Stimulated activated CD4-positive, alpha-beta T cell treated with anti-CD3 and anti-CD28 coated beads, Interleukin-1b, Interleukin-23, amount 100 ng/mL, for 1 hour (primary cell): ENCODE results near the gene CSAD.
"Not testable (repeated sequence)": the region's sequence is repeated elsewhere in the genome, so short reads cannot be mapped to it uniquely, and the experiment has no call there.

Experiments used
- DNase-seq, 2 donors: peaks; one replicate each; pipeline ENCODE4 v3.0.0-alpha.2; 2020; ENCODE audit warnings: low read depth in 2 of 2

Gene CSAD

DNA sequence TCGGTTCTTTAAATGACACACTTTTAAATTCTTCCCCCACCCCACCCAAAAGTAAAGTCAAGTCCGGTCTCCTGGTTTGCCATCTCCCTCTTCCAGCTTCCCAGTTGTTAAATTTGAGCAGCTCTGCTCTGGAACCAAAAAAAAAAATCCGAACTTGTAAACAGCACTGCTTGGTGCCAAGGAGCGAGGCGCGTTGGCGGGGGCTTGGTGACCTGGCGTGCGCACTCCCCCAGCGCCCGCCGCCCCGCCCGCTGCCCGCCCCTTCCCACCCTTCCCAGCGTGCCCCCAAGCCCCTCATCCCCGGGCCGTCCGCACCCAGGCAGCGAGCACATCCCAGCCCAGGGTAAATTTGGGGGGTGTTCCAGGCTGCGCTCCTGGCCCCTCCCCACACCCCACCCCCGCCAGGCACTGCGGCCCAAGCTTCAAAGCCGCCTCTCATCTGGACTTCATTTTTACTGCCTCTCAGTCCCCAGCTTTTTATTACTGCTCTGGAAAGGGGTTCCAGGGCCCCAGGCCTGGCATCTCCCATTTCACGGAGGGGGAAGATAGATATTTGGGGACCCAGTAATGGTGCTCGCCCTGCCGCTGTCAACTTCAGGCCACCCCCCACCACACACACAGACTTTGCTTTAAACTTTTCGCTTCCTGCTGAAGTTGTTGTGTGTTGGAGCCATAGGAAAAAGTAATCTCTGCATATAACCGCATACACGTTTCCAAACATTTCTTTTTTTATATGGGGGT lies 38.0 kb upstream of the CSAD start:
- DNase-seq = no peak

DNA sequence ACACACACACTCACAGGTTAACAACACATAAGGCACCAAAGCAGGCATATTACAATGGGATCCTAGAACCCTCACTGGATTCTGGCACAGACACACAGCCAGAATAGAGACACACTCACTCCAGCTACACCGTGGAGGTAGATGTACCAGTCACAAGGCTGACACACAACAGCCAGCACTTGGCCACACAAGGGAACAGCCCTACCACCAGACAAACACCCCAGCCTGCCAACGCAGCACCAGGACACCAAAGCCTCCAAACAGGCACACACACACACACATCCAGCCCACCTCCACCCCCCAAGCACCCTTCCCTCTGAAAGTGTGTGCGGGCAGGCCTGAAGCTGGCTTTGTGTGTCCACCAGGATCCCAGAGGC lies 37.2 kb upstream of the CSAD start:
- no peak for DNase-seq

DNA sequence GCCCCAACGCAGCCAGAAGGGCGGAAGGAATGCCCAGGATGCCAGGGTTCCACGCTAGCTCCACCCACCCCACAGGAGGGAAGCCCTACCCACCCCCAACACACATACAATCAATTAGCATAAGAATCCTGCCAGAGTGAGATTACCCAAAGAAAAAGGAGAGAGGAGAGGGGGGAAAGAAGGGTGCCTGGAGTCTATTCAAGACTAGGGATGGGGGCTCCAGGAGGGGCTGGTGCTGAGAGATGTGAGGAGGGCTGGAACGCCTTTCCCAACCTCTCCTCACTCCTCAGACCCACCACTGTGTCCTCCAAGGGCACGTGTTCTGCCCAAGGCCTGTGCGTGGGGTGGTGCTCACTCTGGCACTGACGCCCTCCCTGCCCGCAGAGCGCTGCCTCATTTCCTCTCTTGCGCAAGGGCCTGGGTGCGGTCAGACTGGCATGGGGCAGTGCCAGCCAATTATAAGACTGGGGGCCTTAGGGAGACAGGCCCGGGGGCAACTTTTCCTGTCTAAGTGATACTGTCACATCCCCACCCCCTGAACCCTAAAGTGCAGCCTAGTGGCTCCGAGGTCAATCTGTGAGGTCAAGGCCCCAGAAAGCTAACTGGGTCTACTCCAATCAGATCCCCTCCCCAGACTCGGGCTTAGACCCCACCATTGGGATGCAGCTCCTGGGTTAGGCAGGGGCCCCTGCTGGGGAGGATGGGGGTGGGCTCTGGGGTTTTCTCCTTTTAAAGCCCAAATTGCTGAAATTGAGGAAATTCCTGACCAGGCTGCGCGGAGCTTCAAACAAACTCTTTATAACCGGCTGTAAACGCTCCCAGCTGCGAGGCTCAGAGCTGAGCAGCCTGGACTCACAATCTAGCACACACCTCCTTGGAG lies 36.6 kb upstream of the CSAD start:
- no peak for DNase-seq

DNA sequence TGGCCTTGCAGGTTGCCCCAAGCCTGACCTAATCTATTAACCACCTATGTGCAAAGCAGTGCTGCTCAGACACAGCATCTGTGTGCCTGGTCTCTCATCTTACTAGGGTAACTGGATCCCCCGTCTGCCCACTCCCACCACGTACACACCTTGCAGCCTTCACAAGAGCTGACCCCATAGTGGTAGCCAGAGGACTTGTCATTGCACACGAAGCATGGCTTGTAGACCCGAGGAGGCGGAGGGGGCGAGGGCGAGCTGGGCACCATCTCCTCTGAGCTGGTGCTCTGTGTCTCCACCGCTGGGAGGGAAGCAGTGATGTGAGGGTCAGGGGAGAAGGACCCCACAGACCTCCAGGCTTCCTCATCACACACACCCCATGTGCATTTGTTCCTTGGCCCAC lies 34.8 kb upstream of the CSAD start:
- no peak for DNase-seq

DNA sequence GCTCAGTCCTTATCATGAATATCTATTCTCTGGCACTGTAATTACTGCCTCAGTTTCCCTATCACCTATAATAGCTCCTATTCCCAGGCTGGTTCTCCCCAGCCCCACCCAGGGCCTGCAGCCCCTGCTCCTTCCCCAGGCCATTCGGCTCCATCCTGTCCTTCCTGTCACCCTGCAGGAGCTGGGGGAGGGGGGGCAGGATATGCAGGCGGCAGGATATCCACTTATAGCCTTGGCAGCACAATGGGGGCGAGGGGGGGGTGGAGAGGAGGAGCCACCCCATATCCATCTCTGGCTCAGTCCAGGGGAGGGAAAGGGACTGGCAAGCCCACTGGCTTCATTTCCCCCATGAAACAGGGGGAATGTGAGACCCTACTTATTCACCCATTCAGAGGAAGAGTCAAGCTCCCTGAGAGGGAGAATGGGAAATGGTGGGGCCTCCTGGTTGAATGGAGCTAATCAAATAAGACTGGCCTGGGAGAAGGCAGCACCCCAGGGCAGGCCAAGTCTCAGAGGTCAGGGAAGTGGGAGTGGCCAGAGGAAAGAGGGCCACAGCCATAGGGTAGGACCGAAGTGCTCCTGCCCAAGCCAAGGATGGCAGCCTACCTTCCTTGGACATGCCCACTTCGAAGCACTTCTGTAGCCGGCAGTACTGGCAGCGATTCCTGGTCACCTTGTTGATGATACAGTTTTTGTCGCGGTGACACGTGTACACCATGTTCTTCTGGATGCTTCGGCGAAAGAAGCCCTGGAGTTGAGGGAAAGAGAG lies 34.1 kb upstream of the CSAD start:
- DNase-seq = no peak

DNA sequence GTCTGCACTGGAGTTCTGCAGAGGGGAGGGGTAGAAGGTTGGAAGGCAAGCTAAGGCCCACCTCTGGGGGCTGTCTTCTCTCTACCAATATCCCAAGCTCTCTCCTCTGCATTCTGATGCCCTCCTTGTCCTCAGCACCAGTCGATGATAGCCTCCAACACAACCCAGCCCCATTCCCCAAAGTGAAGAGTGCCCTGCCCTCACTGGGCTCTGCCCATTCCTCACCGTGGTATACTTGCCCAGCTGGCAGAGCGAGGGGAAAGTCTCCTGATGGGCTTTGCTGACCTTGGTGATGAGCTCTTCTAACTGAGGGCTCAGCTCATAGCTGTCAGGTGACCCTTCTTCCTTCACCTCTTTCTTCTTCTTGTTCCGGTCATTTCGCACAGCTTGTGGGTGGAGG lies 33.5 kb upstream of the CSAD start:
- no peak for DNase-seq

DNA sequence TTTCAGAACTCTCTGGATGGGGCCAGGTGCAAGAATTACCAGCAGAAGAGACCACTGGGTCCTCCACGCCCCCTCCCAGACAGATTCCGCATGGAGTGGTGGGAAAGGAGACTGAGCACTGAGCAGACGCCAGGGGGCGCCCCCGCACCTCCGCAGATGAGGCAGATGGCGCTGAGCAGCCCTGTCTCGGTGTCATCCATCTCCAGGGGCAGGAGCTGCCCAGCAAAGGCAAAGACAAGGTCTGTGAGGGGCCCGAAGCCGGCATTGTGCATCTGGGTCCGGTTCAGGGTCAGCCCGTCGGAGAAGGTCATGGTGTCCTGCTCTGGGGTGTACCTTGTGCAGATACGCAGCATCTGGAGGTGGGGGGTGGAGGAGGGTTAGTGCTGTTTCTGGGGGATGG lies 32.6 kb upstream of the CSAD start:
- DNase-seq = peak; percentile 65 to 80

DNA sequence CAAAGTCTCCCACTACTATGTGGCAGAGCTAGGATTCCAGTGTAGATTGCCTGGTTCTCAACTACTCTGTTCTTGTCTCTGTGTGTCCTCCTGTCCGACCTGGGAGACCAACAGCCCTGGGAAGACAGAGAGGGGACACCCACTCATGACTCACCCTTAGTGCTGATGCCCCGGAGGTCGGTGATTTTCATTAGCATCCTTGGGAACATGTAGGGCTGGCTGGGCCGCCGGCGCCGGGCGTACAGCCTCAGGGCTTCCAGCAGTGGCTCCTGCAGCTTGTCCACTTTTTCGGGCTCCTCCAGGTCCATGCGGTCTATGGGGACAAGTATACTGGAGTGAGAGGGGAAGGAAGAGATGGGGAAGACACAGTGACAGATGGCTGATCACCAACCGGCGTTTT lies 32.2 kb upstream of the CSAD start:
- no peak for DNase-seq

DNA sequence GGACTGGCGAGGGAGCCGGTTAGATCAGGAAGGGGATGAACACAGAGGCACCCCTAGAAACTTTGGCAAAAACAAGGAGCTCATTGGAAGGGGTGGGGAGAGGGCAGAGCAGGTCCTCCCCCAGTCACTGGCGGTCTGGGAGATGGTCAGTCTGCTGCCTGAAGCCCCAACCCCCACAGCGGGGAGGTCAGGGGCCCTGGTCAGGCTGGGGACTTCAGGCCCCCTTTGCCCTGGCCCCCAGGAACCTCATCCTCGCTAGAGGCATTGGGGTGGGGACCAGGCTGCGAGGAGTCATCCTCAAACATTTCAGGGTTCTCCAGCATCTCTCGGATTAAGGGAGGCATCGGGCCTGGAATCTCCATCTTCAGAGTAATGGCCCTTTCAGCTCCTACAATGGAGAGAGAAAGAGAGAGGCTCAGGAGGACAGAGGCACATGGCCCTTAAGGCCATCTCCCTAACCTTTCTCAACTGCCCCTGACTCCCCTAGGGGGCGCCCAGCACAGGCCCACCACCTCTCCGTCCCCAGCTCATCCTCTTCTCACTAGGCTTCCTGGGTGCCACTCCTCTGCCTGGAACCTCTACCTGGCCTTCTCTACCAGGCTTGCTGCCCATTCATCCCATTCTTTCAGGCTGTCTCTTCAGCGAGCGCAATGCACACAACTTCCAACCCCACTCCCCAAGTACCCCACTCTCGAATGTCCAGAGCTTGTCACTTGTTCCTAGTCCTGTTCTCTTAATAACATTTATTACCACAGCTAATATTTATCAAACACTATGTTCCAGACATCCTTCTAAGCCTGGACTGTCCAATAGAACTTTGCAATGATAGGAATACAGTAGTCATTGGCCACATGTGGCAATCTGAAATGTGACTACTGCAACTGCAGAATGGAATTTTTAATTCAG lies 31.0 kb upstream of the CSAD start:
- no peak for DNase-seq

DNA sequence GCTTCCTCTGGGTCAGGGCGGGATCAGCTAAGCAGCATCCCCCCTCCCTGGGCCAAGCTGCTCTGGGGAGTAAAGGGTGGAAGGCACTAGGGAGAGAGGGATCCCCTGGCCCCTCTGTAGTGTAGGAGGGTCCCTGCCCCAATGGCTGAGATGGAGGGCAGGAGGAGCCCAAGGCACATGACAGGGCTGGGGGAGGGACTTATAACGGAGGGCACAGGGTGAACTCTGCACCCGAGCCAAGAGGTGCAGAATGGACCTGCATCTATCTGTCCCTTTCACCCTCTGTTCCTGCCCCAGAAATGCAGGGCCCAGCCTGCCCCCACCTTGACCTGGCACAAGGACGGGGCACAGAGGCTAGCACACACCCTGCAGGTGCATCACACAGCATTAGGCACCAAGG lies 30.1 kb upstream of the CSAD start:
- DNase-seq = no peak

DNA sequence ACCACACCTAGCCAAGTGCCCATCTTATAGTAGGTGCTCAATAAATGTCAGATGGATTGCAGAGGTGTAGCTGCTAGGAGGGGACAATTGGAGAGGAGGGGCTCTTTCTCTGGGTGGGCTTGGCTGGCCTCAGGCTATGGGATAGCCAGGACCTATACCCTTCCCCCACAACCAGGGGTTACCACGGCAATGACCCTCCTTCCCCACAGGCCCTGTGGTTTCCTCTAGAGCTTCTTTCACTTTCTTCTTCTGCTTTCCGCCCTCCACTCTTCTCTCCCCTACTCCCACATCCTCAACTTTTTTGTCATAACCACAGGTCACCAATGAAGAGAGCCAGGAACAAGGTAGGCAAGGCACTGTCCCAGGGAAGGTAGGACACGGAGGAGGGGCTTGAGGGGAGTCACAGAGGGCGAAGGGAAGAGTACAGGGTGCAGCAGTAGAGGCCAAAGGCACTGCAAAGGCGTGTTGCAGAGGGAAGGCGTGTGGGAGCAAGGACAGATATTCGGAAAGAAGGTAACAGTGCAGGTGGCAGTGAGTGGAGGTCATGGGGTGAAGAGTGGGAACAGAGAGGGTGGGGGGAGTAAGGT lies 28.2 kb upstream of the CSAD start:
- DNase-seq = no peak

DNA sequence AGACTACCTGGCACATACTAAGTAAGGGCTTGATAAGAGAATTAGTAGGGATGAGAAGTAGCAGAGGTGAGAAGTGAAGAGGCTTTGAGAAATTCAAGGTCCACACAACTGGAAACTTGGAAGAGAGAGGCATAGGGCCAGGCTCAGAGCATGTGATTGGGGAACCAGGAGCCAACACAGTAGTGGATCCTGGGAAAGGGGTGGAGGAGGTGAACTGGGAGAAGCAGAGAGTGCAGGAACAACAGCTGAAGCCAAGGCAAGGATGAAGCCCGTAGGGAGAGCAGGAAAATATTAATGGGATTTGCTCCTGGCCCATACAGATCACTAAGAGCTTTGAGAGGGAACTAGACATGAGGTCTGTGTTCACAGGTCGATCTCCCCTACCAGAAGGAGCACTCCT lies 27.7 kb upstream of the CSAD start:
- no peak for DNase-seq

DNA sequence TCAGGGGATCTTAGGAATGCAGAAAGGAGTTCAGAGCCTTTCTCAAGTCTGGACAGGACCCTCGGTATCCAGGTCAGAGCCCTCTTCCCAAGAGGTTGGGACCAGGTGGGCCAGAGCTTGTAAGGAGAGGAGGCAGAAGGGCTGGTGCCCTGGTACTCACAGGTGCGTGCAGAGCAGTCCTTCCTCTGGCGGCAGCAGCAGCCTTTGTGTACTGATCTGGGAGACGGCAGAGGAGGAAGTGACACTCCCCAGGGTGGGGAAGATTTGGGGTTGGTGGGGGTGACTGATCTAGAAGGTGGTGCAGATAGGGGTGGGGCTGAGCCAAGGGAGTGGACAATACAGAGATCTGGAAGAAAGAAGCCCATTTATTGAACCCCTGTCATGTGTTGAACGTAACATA lies 26.3 kb upstream of the CSAD start, which contains the start of gene ITGB7:
TSS of gene ITGB7 (minus strand) at position 210 of the 400 bp plus-strand sequence. CDS start 6,808 bp downstream, outside the sequence.
- peak in 1 of 2 donors; percentile 49 for DNase-seq

DNA sequence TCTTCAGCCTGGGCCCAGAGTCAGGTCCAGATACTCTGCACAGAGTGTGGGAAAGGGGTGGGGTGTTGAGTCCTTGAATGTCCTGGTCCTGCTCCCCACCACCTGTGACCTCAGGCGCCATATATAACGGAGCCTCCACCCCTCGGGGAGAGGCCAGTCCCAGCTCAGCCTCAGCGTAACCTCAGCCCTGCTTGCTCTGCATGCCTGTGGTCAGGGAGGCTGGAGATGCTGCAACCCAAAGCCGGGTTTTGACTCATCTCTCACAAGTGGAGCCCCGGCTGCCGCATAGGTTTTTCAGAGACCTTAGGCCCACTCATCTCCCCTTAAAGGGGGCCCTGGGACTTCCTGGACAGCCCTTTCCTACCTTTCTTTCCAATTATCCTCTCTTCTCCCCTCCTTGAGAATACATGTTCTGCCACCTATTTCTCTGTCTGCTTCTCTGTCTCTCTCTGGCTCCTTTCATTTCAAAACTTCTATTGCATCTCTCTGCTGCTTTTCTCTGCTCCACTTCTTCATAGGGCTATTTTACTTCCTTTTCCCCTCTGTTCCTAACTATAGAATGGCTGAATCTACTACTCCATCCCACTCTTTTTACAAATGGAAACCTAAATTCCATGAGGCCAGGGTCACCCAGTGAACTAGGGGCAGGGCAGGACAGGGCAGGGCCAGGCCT lies 25.2 kb upstream of the CSAD start:
- DNase-seq = no peak

DNA sequence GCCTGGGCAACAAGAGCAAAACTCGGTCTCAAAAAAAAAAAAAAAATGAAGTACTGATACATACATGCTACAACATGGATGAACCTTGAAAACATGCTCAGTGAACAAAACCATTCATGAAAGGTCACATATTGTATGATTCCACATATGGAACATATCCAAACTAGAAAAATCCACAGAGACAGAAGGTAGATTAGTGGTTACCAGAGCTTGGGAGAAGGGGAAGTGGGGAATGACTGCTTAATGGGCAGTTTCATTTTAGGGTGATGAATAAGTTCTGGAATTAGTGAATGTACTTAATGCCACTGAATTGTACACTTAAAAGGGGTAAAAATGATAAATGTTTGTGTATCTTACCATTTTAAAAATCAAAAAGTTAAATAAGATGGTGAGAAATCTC lies 23.6 kb upstream of the CSAD start:
- DNase-seq = no peak

DNA sequence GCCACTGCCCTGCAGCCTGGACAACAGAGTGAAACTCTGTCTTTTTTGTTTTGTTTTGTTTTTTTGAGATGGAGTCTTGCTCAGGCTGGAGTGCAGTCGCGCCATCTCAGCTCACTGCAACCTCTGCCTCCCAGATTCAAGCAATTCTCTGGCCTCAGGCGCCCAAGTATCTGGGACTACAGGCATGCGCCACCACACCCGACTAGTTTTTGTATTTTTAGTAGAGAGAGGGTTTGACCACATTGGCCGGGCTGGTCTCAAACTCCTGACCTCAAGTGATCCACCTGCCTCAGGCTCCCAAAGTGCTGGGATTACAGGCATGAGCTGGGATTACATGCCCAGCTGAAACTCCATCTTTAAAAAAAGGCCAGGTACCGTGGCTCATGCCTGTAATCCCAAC lies 21.6 kb upstream of the CSAD start:
- not testable (repeated sequence) for DNase-seq

DNA sequence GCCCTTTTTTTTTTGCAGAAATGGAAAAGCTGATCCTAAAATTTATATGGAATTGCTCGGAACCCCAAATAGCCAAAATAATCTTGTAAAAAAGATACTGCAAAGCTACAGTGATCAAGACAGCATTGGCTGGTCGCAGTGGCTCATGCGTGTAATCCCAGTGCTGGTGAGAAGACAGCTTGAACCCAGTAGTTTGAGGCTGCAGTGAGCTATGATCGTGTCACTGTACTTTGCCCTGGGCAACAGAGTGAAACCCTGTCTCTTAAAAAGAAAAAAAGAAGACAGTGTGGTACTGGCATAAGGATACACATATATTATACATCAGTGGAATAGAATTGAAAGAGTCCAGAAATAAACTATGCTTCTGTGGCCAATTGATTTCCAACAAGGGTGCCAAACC lies 20.9 kb upstream of the CSAD start:
- DNase-seq = no peak

DNA sequence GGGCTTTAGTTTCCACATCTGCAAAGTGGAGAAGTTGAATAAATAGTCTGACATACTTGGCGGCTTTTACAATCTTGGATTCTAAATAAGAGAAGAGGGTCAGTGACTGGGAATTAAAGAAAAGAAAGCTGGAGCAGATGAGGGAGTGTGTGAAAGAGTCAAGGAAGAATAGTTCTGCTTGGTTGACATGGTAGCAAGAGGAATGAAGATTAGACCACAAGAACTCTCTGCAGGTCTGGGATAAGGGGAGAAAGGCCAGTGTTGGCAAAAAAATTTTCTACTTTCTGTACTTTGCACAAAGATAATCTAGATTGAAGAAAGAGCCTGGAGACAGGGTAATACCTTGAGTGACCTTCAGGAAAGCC lies 20.4 kb upstream of the CSAD start:
- DNase-seq = no peak

DNA sequence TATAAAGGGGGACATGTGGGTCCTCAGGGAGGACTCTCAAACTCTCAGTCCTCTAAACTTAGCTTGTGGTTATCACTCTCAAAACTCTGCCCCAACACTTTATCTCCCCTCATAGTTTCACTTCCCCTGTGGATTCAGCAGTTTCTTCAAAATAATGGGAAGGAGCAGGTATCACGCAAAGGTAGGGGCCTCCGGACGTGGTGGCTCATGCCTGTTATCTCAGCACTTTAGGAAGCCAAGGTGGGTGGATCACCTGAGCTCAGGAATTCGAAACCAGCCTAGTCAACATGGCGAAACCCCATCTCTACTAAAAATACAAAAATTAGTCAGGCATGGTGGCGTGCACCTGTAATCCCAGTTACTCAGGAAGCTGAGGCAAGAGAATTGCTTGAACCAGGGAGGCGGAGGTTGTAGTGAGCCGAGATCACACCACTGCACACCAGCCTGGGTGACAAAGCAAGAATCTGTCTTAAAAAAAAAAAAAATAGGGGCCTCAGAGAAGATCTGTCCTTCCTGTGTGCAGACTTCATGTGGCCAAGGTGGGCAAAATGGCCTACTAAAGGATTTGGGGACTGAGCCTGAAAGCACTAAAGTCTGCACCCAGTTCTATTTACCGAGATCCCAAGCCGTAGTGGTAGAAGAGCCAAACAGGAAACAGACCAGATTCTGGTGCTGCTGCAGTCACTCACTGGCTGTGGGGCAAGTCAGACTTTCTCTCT lies 19.9 kb upstream of the CSAD start:
- DNase-seq = no peak

DNA sequence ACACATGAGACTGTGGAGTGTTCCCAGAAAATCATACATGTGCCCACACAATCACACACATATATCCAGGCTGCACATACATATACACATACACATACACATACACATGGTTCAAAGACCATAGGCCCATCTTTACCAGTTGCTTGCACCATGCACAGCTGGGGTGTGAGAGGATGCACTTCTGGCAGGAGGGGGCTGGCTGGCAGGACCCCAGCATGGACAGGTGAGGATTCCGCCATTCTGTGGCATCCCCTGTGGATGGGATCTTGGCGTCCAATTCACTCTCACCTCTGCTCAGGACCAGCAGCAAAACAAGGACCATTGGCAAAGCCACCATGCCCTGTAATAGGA lies 19.4 kb upstream of the CSAD start:
- no peak for DNase-seq
